ENCODE measurements around the gene SDK2. TPM values are rescaled to one million over a fixed set of nuclear protein-coding genes. Genes with fewer than 3 reads are reported as not detected.

The SDK2 gene
- total RNA-seq, 1 donor from 2014 or later: 31.8 TPM

DNA sequence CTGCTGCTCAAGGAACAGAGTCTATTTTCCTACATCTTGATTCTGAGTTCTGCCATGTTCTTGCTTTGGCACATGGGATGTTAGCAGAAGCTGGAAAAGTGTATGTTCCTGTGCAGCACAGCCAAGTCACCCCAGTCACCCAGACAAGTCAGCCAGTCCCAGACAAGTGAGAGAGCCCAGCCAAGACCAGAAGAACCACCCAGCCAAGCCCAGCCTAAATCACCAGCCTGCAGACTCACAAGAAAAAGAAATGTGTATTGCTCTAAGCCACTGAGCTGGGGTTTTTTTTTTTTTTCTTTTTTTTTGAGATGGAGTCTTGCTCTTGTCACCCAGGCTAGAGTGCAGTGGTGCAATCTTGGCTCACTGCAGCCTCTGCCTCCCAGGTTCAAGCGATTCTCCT, 191.2 kb downstream of the SDK2 start:
- H3K4me3 Mint-ChIP-seq: no peak overlapping the region
- TF ChIP-seq, protein P1, sequence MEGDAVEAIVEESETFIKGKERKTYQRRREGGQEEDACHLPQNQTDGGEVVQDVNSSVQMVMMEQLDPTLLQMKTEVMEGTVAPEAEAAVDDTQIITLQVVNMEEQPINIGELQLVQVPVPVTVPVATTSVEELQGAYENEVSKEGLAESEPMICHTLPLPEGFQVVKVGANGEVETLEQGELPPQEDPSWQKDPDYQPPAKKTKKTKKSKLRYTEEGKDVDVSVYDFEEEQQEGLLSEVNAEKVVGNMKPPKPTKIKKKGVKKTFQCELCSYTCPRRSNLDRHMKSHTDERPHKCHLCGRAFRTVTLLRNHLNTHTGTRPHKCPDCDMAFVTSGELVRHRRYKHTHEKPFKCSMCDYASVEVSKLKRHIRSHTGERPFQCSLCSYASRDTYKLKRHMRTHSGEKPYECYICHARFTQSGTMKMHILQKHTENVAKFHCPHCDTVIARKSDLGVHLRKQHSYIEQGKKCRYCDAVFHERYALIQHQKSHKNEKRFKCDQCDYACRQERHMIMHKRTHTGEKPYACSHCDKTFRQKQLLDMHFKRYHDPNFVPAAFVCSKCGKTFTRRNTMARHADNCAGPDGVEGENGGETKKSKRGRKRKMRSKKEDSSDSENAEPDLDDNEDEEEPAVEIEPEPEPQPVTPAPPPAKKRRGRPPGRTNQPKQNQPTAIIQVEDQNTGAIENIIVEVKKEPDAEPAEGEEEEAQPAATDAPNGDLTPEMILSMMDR (IDR thresholded peaks at IDR 0.05; ENCODE audit: unreplicated experiment): no peak
- no peaks in the 10 kb centered on the region for H3K27me3 Mint-ChIP-seq (ENCODE audit: low read depth)
- H3K36me3 Mint-ChIP-seq: peaks cover 5% of the 10 kb centered on the region
- DNase-seq (ENCODE audit: low spot score in 2 of 2, unreplicated experiment in 2 of 2): no peak
- no peak overlapping the region for H3K27ac Mint-ChIP-seq
- no peaks in the 10 kb centered on the region for H3K9me3 Mint-ChIP-seq
- H3K4me1 Mint-ChIP-seq: peaks cover 6% of the 10 kb centered on the region

DNA sequence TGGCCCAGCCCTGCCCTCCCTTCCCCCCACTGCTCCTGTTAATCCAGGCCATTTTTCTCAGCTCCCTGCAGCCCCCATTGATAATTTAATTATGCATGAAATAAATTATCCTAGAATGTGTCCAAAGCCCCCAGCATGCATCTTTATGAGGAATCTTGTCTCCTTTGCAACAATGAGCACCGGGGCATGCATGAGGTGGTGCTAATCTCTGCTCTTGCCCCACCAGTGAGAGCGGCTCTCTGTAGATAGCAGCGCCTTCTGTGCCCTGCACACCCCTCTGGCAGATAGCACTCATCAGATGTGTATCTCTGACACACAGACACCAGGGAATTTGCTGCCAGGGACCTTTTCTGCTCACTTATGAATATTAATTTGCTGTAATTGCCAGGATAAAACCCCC, 192.2 kb downstream of the SDK2 start:
- Mint-ChIP-seq H3K4me3 (no peak overlapping the region), H3K36me3 (peaks cover 5% of the 10 kb centered on the region), H3K27ac (no peak overlapping the region), H3K4me1 (peaks cover 6% of the 10 kb centered on the region), H3K27me3 (ENCODE audit: low read depth) (no peaks in the 10 kb centered on the region), H3K9me3 (no peaks in the 10 kb centered on the region)
- TF ChIP-seq, protein P1 (IDR thresholded peaks at IDR 0.05; ENCODE audit: unreplicated experiment): no peak
- DNase-seq (ENCODE audit: low spot score in 2 of 2, unreplicated experiment in 2 of 2): no peak

GRCh38 chr17:73447319-73447718, 196.9 kb downstream of the SDK2 start:
- Mint-ChIP-seq H3K27me3 (ENCODE audit: low read depth) (no peaks in the 10 kb centered on the region), H3K36me3 (peaks cover 4% of the 10 kb centered on the region), H3K27ac (no peak overlapping the region), H3K4me3 (no peak overlapping the region), H3K4me1 (peaks cover 5% of the 10 kb centered on the region), H3K9me3 (no peaks in the 10 kb centered on the region)
- no peak for DNase-seq (ENCODE audit: low spot score in 2 of 2, unreplicated experiment in 2 of 2)
- TF ChIP-seq, protein P1 (IDR thresholded peaks at IDR 0.05; ENCODE audit: unreplicated experiment): no peak

- H3K27ac Mint-ChIP-seq: no peak overlapping the region
- H3K27me3 Mint-ChIP-seq (ENCODE audit: low read depth): no peaks in the 10 kb centered on the region
- no peaks in the 10 kb centered on the region for H3K4me1 Mint-ChIP-seq
- peaks cover 3% of the 10 kb centered on the region for H3K36me3 Mint-ChIP-seq
- H3K9me3 Mint-ChIP-seq: no peaks in the 10 kb centered on the region
- DNase-seq (ENCODE audit: low spot score in 2 of 2, unreplicated experiment in 2 of 2): no peak
- no peak overlapping the region for H3K4me3 Mint-ChIP-seq
- TF ChIP-seq, protein P1 (IDR thresholded peaks at IDR 0.05; ENCODE audit: unreplicated experiment): no peak
Observed at GRCh38 chr17:73446617-73447016, 197.6 kb downstream of the SDK2 start.

DNA sequence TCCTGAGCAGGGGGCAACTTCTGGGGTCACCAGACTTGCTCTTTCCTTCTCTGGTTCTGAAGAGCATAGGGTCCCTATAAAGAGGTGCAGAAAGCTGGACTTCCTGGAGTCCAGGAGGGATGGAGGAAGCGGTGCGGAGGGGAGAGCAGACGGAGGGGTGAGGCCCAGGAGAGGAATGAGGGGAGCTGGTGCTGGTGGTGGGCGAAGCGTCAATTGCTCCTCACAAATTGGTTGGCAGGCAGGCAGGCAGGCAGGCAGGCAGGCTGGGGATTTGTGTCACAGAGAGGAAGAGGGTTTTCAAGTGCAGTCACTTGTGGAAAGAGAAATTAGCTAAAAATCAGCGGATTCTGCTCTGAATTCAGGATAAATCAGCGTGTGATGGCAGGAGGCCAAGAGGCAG, 198.8 kb downstream of the SDK2 start:
- H3K9me3 Mint-ChIP-seq: no peaks in the 10 kb centered on the region
- no peaks in the 10 kb centered on the region for H3K4me1 Mint-ChIP-seq
- H3K27ac Mint-ChIP-seq: no peak overlapping the region
- DNase-seq (ENCODE audit: low spot score in 2 of 2, unreplicated experiment in 2 of 2): no peak
- no peaks in the 10 kb centered on the region for H3K27me3 Mint-ChIP-seq (ENCODE audit: low read depth)
- H3K36me3 Mint-ChIP-seq: peaks cover 3% of the 10 kb centered on the region
- TF ChIP-seq, protein P1 (IDR thresholded peaks at IDR 0.05; ENCODE audit: unreplicated experiment): no peak
- no peak overlapping the region for H3K4me3 Mint-ChIP-seq

GRCh38 chr17:73444021-73444420, 200.2 kb downstream of the SDK2 start:
- H3K4me3 Mint-ChIP-seq: no peak overlapping the region
- H3K9me3 Mint-ChIP-seq: no peaks in the 10 kb centered on the region
- TF ChIP-seq, protein P1 (IDR thresholded peaks at IDR 0.05; ENCODE audit: unreplicated experiment): no peak
- H3K36me3 Mint-ChIP-seq: peaks cover 7% of the 10 kb centered on the region
- no peak for DNase-seq (ENCODE audit: low spot score in 2 of 2, unreplicated experiment in 2 of 2)
- H3K27ac Mint-ChIP-seq: no peak overlapping the region
- no peaks in the 10 kb centered on the region for H3K4me1 Mint-ChIP-seq
- no peaks in the 10 kb centered on the region for H3K27me3 Mint-ChIP-seq (ENCODE audit: low read depth)

Data from mesothelial cell of epicardium (in vitro differentiated cells).